Measurements from ENCODE around the gene WDR7.

GRCh38 chr18:56789889-56790180 is 138.7 kb downstream of the WDR7 start:
- TF ChIP-seq PBX3 (IDR thresholded peaks at IDR 0.05; ENCODE audit: insufficient replicate concordance, low read depth, low read length): no peak
- no peak for TF ChIP-seq SREBF2 (IDR thresholded peaks at IDR 0.05; ENCODE audit: low read length)
- no peak for TF ChIP-seq RFX5 (IDR thresholded peaks at IDR 0.05; ENCODE audit: low read depth, low read length)
- TF ChIP-seq SMC3 (IDR thresholded peaks at IDR 0.05; ENCODE audit: borderline replicate concordance, low read length): no peak
- TF ChIP-seq CTCF (IDR thresholded peaks at IDR 0.05 in 2 of 3, conservative IDR thresholded peaks at IDR 0.05 in 1 of 3; ENCODE audit: control insufficient read depth in 2 of 3, extremely low read depth in 1 of 3, insufficient read depth in 1 of 3, low read depth in 3 of 3, low read length in 3 of 3): no peak
- TF ChIP-seq CEBPZ (IDR thresholded peaks at IDR 0.05; ENCODE audit: low read depth, low read length): no peak
- TF ChIP-seq, protein P1, sequence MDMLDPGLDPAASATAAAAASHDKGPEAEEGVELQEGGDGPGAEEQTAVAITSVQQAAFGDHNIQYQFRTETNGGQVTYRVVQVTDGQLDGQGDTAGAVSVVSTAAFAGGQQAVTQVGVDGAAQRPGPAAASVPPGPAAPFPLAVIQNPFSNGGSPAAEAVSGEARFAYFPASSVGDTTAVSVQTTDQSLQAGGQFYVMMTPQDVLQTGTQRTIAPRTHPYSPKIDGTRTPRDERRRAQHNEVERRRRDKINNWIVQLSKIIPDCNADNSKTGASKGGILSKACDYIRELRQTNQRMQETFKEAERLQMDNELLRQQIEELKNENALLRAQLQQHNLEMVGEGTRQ (IDR thresholded peaks at IDR 0.05; ENCODE audit: borderline replicate concordance, low read depth, low read length): no peak
- TF ChIP-seq, protein P2, sequence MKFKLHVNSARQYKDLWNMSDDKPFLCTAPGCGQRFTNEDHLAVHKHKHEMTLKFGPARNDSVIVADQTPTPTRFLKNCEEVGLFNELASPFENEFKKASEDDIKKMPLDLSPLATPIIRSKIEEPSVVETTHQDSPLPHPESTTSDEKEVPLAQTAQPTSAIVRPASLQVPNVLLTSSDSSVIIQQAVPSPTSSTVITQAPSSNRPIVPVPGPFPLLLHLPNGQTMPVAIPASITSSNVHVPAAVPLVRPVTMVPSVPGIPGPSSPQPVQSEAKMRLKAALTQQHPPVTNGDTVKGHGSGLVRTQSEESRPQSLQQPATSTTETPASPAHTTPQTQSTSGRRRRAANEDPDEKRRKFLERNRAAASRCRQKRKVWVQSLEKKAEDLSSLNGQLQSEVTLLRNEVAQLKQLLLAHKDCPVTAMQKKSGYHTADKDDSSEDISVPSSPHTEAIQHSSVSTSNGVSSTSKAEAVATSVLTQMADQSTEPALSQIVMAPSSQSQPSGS (IDR thresholded peaks at IDR 0.05; ENCODE audit: low read length): no peak
- no peak for TF ChIP-seq IKZF1 (conservative IDR thresholded peaks at IDR 0.05)
- no peak for TF ChIP-seq POLR2A (IDR thresholded peaks at IDR 0.05; ENCODE audit: low read depth, low read length)
- no peak for TF ChIP-seq TARDBP (IDR thresholded peaks at IDR 0.05; ENCODE audit: borderline replicate concordance)
- TF ChIP-seq PAX8 (IDR thresholded peaks at IDR 0.05): no peak
- TF ChIP-seq TAF1 (IDR thresholded peaks at IDR 0.05; ENCODE audit: borderline replicate concordance, low read depth, low read length): no peak
